Measurements from ENCODE around the gene RIPOR1.
"Not testable (repeated sequence)": the region's sequence is repeated elsewhere in the genome, so short reads cannot be mapped to it uniquely, and the experiment has no call there.

The RIPOR1 gene

GRCh38 chr16:67528222-67528869, at the start of gene RIPOR1:
Gene RIPOR1, plus strand, starts transcription at chr16:67528829. Its CDS starts 9,618 bp downstream, at chr16:67538447.
- no peak for DNase-seq (ENCODE audit: low read depth, low spot score)

GRCh38 chr16:67480833-67481560, 47.6 kb upstream of the RIPOR1 start, which contains the start of gene ATP6V0D1:
Gene ATP6V0D1, minus strand, starts transcription at chr16:67481157. Its CDS starts 71 bp downstream, at chr16:67481086.
- DNase-seq (ENCODE audit: low read depth, low spot score): peak; percentile 95

GRCh38 chr16:67481561-67482232, 46.9 kb upstream of the RIPOR1 start:
- DNase-seq (ENCODE audit: low read depth, low spot score): peak; percentile 8

GRCh38 chr16:67482233-67482924, 46.2 kb upstream of the RIPOR1 start:
- no peak for DNase-seq (ENCODE audit: low read depth, low spot score)

- no peak for DNase-seq (ENCODE audit: low read depth, low spot score)
These were observed 45.5 kb upstream of the RIPOR1 start, which contains the start of gene AGRP for GRCh38 chr16:67483150-67483549. Gene AGRP, minus strand, starts transcription at chr16:67483547. Its CDS starts 149 bp downstream, at chr16:67483398.

GRCh38 chr16:67483731-67484525, 44.7 kb upstream of the RIPOR1 start:
- DNase-seq (ENCODE audit: low read depth, low spot score): no peak

GRCh38 chr16:67486805-67487204, 41.8 kb upstream of the RIPOR1 start:
- DNase-seq (ENCODE audit: low read depth, low spot score): no peak

GRCh38 chr16:67487561-67487960, 41.1 kb upstream of the RIPOR1 start:
- DNase-seq (ENCODE audit: low read depth, low spot score): not testable (repeated sequence)

- DNase-seq (ENCODE audit: low read depth, low spot score): no peak
These were observed 39.1 kb upstream of the RIPOR1 start for GRCh38 chr16:67489401-67490083.

- DNase-seq (ENCODE audit: low read depth, low spot score): no peak
These were observed 38.1 kb upstream of the RIPOR1 start for GRCh38 chr16:67490335-67491096.

- DNase-seq (ENCODE audit: low read depth, low spot score): no peak
These were observed 29.5 kb upstream of the RIPOR1 start for GRCh38 chr16:67499106-67499505.

GRCh38 chr16:67504031-67505021, 24.3 kb upstream of the RIPOR1 start:
- peak; percentile 12 for DNase-seq (ENCODE audit: low read depth, low spot score)

- DNase-seq (ENCODE audit: low read depth, low spot score): no peak
These were observed 22.2 kb upstream of the RIPOR1 start for GRCh38 chr16:67506468-67506867.

GRCh38 chr16:67509016-67509415, 19.6 kb upstream of the RIPOR1 start:
- DNase-seq (ENCODE audit: low read depth, low spot score): no peak

GRCh38 chr16:67513892-67514291, 14.7 kb upstream of the RIPOR1 start:
- DNase-seq (ENCODE audit: low read depth, low spot score): not testable (repeated sequence)

GRCh38 chr16:67514382-67514828, 14.2 kb upstream of the RIPOR1 start:
- peak; percentile 68 for DNase-seq (ENCODE audit: low read depth, low spot score)

- DNase-seq (ENCODE audit: low read depth, low spot score): no peak
These were observed 12.1 kb upstream of the RIPOR1 start for GRCh38 chr16:67516296-67517154.

GRCh38 chr16:67517155-67517445, 11.5 kb upstream of the RIPOR1 start:
- DNase-seq (ENCODE audit: low read depth, low spot score): no peak
